T-helper 22 cell (primary cell): Measurements from ENCODE around the gene NR3C2.
"Not testable (repeated sequence)": the region's sequence is repeated elsewhere in the genome, so short reads cannot be mapped to it uniquely, and the experiment has no call there.

Experiments used
- DNase-seq: peaks from one replicate; pipeline ENCODE4 v3.0.0-alpha.2; 2020; ENCODE audit warnings: low read depth

Gene NR3C2

GRCh38 chr4:148366251-148366650 lies 76.0 kb downstream of the NR3C2 start:
- DNase-seq, result no peak

GRCh38 chr4:148364525-148364924 lies 77.7 kb downstream of the NR3C2 start:
- DNase-seq, result no peak

- DNase-seq, result no peak
These were observed 82.4 kb downstream of the NR3C2 start for GRCh38 chr4:148359769-148360168.

GRCh38 chr4:148355442-148356123 lies 86.6 kb downstream of the NR3C2 start:
- DNase-seq, result no peak

DNA sequence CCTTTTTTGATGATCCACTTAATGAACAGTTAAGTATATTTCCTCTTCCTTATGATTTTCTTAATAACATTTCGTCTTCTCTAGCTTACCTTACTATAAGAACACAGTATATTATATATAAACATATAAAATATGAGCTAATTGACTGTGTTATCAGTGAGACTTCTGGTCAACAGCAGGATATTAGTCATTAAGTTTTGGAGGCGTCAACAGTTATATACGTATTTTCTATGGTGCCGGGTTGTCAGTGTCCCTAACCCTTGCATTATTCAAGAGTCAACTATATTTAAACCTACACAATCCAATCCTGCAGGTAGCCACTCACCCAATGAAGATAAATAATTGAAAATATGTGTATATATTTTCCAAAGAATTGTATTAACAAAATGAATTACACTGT lies 88.0 kb downstream of the NR3C2 start:
- DNase-seq, result no peak

DNA sequence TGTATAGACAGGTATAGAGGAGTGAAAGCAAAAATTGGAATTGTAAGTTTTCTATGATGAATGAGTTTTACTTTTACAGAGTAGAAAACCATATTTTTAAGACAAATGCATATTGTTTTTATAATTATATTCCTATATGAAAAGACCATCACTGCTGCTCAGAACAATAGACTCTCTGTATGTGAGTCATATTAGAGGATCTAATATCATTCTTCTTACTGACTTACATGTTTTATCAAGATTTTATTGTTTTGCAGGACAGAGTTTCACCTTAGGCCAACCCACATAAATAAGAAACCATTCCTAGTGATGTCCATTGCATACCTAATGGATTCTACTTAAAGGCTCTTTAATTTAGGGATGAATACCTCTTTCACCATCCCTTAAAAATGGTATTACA lies 88.6 kb downstream of the NR3C2 start:
- DNase-seq, result no peak

DNA sequence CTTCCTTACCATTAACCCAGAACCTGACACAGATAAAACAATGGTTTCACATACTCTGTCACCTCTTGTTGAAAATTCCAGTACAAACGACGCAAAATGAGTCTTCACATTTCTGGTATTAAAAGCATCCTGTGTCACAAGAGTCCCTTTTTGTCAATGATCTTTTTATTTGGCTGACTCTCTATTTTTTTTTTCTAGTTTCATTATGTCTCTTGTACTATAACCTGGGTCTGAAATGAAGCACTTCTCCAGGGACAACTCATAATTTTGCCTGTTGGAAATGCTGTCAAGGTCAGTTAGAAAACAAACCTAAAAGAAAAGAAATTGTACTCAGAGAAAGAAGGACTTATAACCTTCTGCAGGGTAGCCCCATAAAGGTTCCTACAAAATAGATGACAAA lies 93.1 kb downstream of the NR3C2 start:
- no peak for DNase-seq

DNA sequence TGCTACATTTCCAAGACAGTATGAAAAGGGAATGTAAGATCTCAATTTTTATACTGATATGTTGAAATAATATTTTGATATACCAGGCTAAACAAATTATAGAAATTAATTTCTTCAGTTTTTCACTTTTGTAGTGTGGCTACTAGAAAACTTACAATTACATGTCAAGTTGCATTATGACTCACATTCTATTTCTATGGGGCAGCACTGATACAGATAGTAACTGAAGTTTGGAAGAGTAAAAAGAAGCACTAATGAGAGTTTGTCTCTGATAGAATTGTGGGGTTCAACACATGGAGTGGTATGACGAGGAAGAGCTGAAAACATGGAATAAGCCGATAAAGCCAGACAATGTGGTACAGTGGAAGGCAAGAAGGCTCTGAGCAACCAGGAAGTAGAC lies 95.6 kb downstream of the NR3C2 start:
- no peak for DNase-seq

DNA sequence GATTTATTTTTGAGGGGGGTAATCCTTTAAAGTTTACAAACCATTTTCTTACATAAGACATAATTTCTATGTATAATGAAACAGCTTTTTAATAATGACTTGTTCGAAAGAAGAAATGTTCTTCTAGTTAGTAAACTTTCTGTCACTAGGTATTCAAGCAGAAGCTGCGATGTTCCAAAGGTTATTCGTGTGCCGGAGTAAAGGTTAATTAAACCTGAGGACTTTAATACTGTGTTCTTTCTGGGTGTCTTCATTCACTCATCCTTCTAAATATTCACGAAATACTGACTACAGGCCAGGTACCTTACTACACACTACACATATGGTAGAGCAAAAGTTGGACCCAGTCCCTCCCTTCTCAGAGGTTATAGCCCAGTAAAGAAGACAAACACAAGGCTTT lies 96.7 kb downstream of the NR3C2 start:
- no peak for DNase-seq

GRCh38 chr4:148344941-148345340 lies 97.3 kb downstream of the NR3C2 start:
- DNase-seq, result no peak

GRCh38 chr4:148344352-148344751 lies 97.9 kb downstream of the NR3C2 start:
- DNase-seq, result no peak

- DNase-seq, result no peak
These were observed 100.0 kb downstream of the NR3C2 start for GRCh38 chr4:148341980-148342800.

GRCh38 chr4:148335133-148335532 lies 107.1 kb downstream of the NR3C2 start:
- no peak for DNase-seq

GRCh38 chr4:148333265-148333664 lies 108.9 kb downstream of the NR3C2 start:
- DNase-seq, result no peak

DNA sequence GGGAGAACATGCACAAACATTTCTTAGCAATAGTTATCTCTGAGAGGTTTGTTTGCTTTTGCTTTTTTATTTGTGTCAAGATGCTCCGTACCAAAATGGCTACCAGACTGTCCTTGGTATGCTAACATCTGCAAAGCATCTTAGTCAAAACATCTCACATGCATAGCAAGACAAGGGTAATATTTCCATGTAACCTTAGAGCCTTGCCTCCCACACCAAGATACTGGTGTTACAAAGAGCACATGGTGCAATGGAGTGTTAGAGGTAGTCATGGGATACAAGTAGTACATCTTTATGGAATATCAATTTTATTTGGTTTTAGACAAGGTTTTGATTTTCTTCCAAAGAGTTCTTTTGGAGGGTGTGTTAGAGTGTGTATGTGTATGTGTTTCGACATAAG lies 109.7 kb downstream of the NR3C2 start:
- no peak for DNase-seq

DNA sequence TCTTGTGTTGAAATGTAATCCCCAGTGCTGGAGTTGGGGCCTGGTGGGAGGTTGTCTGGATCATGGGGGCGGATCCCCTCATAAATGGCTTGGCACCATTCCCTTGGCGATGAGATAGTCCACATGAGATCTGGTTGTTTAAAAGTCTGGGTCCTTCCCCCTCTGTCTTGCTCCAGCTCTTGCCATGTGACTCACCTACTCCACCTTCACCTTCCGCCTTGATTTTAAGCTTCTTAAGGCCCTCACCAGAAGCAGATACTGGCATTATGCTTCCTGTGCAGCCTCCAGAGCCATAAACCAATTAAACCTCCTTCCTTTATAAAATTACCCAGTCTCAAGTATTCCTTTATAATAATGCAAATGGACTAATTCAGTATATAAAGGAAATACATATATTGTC lies 111.5 kb downstream of the NR3C2 start:
- no peak for DNase-seq

DNA sequence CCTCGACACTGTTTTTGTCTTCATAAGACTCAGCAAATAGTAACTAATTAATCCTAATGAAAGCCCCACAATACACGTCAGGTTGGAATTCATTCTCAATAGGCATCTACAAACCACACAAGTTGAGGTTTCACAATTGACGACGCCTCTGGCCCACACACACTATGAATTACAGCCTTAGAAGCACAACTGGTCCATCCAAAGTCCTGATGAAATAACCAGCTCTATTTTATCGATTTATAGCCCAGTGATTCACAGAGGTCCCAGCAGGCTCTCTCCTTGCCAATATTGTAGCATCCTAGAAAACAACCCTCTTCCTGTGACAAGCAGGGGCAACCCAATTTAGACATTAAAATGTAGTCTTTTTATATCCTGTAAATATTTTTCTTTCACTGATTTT lies 112.1 kb downstream of the NR3C2 start:
- DNase-seq, result no peak

DNA sequence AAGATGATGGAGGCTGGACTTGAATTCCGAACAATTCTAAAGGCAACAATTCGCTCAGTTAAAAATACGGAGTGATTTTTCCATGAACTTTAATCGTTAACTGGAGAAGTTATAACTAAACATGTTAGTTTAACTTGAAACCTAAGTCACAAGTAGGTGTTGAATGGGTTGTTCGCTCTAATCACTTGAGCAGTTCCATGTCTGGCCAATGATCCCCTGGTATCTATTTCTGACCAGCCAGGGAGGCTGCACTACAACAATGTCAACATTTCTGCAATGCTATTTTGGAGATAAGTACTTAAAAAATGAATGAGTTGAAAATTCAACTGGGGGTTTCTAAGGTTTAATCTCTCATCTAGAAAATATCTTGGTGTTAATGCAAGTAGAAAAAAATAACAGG lies 112.5 kb downstream of the NR3C2 start:
- no peak for DNase-seq

- DNase-seq, result no peak
These were observed 114.5 kb downstream of the NR3C2 start for GRCh38 chr4:148327683-148328082.

GRCh38 chr4:148323316-148323715 lies 118.9 kb downstream of the NR3C2 start:
- DNase-seq, result not testable (repeated sequence)

GRCh38 chr4:148315049-148315448 lies 127.2 kb downstream of the NR3C2 start:
- DNase-seq, result no peak

DNA sequence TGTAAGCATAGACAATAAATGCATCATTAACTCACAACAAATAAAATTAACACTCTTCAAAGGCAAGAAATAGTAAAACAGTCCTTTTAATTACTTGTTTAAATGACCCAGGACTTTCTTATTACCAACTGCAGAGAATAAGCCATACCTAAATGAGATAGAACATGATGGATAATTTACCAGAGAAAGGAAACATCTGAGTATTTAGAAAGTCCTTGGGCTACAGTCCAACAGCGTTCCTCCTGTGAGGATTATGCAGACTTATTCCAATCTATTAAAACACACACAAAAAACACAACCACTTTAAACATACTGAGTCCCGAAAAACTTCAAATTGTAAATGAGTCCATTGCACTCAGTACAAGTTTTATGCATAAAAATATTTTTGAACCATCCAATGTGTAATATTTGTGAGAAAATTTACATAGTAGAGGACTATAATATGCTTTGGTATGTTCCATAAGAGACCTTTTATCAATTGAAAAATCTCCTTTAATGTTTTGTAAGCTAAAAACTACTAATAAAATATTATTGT lies 129.2 kb downstream of the NR3C2 start:
- DNase-seq, result no peak

DNA sequence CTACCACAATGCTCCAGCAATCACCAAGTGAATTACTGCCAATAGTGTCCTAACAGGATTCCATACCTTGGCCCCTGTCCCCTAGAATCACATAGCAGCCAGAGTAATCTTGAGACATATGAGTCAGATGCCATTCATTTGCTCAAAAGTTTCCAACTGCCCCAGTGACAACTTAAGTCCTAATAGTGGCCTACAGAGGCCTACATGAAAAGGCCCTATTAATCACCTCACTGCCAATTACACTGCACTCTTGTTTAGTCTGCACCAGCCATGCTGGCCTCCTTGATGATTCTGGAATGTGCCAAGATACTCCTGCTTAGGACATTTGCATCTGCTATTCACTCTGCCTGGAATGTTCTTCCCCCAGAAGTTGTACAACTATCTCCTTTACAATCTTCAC lies 130.7 kb downstream of the NR3C2 start:
- no peak for DNase-seq
